ENCODE results near the gene SLC9A5.

DNA sequence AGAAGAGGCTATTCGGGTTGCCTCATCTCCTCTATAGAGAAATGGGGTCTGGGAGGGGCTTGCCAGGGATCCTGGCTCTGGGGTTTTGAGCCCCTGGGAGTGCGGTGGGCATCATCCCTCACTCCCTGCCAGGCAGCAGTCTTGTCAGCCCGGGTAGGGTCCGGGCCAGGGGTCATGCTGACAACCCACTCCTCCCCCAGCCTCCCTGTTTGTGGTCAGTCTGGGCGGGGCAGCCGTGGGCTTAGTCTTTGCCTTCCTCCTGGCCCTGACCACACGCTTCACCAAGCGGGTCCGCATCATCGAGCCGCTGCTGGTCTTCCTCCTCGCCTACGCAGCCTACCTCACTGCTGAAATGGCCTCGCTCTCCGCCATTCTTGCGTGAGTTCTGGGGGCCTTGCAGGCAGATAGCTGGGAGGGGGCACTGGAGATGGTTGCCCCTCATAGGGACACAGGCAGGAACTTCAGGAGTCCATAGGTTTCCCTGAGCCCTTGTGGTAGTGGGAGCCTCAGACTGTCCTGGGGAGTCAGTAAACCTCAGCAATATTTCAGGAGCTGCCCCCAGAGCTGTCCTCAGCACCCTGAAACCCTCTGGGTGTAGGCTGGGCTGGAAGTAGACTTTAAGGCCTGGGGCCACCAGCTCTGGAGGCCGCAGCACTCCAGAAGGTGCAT lies 6.9 kb downstream of the SLC9A5 start:
- TF ChIP-seq, protein P1, sequence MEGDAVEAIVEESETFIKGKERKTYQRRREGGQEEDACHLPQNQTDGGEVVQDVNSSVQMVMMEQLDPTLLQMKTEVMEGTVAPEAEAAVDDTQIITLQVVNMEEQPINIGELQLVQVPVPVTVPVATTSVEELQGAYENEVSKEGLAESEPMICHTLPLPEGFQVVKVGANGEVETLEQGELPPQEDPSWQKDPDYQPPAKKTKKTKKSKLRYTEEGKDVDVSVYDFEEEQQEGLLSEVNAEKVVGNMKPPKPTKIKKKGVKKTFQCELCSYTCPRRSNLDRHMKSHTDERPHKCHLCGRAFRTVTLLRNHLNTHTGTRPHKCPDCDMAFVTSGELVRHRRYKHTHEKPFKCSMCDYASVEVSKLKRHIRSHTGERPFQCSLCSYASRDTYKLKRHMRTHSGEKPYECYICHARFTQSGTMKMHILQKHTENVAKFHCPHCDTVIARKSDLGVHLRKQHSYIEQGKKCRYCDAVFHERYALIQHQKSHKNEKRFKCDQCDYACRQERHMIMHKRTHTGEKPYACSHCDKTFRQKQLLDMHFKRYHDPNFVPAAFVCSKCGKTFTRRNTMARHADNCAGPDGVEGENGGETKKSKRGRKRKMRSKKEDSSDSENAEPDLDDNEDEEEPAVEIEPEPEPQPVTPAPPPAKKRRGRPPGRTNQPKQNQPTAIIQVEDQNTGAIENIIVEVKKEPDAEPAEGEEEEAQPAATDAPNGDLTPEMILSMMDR (IDR thresholded peaks at IDR 0.05; ENCODE audit: insufficient read depth, low read length) = no peak
- no peak for TF ChIP-seq POLR2AphosphoS5 (IDR thresholded peaks at IDR 0.05; ENCODE audit: low read depth)

Data from HL-60 (cell line).